Endothelial cell of umbilical vein (primary cell): ENCODE measurements around the gene HASPIN. TPM values are rescaled to one million over a fixed set of nuclear protein-coding genes. Genes with fewer than 3 reads are reported as not detected.

Source experiments
- BruUV-seq: library from RNA; stranded (reverse); fragments of 400-500 nt; replicated peaks from 2 replicates; lab custom pipeline; 2021; lab: Mats Ljungman, UMichigan
- CTCF ChIA-PET: fragments of 300-600, 350-600 bp; sonication (Branson Sonifier 250); formaldehyde crosslinking; loops from one replicate; lab custom pipeline; 2021; ENCODE audit warnings: antibody characterized with exemption, inconsistent platforms; lab: Charles Lee
- POLR2A ChIA-PET: fragments of 300-600, 350-600 bp; sonication (Branson Sonifier 250); formaldehyde crosslinking; loops from one replicate; lab custom pipeline; 2021; ENCODE audit warnings: antibody characterized with exemption, inconsistent platforms; lab: Charles Lee
- DNase-seq: peaks from one replicate; pipeline ENCODE4 v3.0.0-alpha.2; 2011; ENCODE audit warnings: low read depth, low spot score
- FAIRE-seq: peaks from 2 replicates; lab custom pipeline; 2011; peaks lifted over from hg19 to GRCh38; lab: Jason Lieb, UNC
- H2AFZ ChIP-seq: 2 replicates; pipeline ENCODE4 v1.6.0; 2012; ENCODE audit warnings: low read depth, low read length, control low read depth, inconsistent platforms
- H3K27ac ChIP-seq: 2 replicates; pipeline ENCODE4 v1.5.1; 2011; ENCODE audit warnings: low read depth, mild to moderate bottlenecking, control low read depth, low read length, moderate library complexity; ENCODE audit not compliant: insufficient read depth
- H3K27me3 ChIP-seq, 2 experiments: 2 replicates each; pipeline versions ENCODE4 v1.6.0 to v1.6.1; 2011; ENCODE audit warnings: low read length in 2 of 2, mixed read lengths in 1 of 2; ENCODE audit not compliant: control insufficient read depth in 2 of 2, insufficient read depth in 2 of 2
- H3K36me3 ChIP-seq, 2 experiments: 2 replicates in 1 of 2; 3 replicates in 1 of 2; pipeline ENCODE4 v1.5.1; 2011; ENCODE audit warnings: low read length in 2 of 2, mild to moderate bottlenecking in 1 of 2, moderate library complexity in 1 of 2; ENCODE audit not compliant: control insufficient read depth in 2 of 2, insufficient read depth in 2 of 2; ENCODE audit errors: extremely low read depth in 1 of 2
- H3K4me1 ChIP-seq: 3 replicates; pipeline ENCODE4 v1.5.1; 2011; ENCODE audit warnings: mild to moderate bottlenecking, low read length; ENCODE audit not compliant: control insufficient read depth, insufficient read depth; ENCODE audit errors: extremely low read depth
- H3K4me2 ChIP-seq: 2 replicates; pipeline ENCODE4 v1.6.1; 2011; ENCODE audit warnings: low read length, control low read depth, mixed read lengths; ENCODE audit not compliant: insufficient read depth
- H3K4me3 ChIP-seq, 3 experiments: fragments of 200-600 bp in 1 of 3; sonication (generic), shearing (Covaris generic) in 1 of 3; replicated peaks in 1 of 3; 2 replicates each; pipeline ENCODE4 v1.5.1; 2011 to 2016; ENCODE audit warnings: control low read depth in 3 of 3, low read length in 3 of 3, mild to moderate bottlenecking in 2 of 3, inconsistent platforms in 1 of 3, low read depth in 1 of 3, moderate library complexity in 1 of 3; ENCODE audit not compliant: insufficient read depth in 1 of 3
- H3K79me2 ChIP-seq: 2 replicates; pipeline ENCODE4 v1.6.0; 2012; ENCODE audit warnings: low read length, inconsistent platforms; ENCODE audit not compliant: control insufficient read depth, insufficient read depth
- H3K9ac ChIP-seq: replicated peaks from 2 replicates; pipeline ENCODE3; 2011; ENCODE audit warnings: low read length, control low read depth; ENCODE audit not compliant: insufficient read depth; ENCODE audit errors: extremely low read depth
- H3K9me1 ChIP-seq: replicated peaks from 3 replicates; pipeline ENCODE4 v1.6.0; 2011; ENCODE audit warnings: mild to moderate bottlenecking, low read length; ENCODE audit not compliant: control insufficient read depth, insufficient read depth; ENCODE audit errors: extremely low read depth
- H3K9me3 ChIP-seq: replicated peaks from 2 replicates; pipeline ENCODE4 v1.5.1; 2012; ENCODE audit warnings: low read length, inconsistent platforms; ENCODE audit not compliant: control insufficient read depth, insufficient read depth
- H4K20me1 ChIP-seq: replicated peaks from 2 replicates; pipeline ENCODE3; 2011; ENCODE audit warnings: mild to moderate bottlenecking, low read length; ENCODE audit not compliant: control insufficient read depth, insufficient read depth; ENCODE audit errors: extremely low read depth
- EZH2 ChIP-seq: IDR thresholded peaks from 2 replicates; pipeline ENCODE4 v1.6.1; 2012; ENCODE audit warnings: borderline replicate concordance, low read depth, mild to moderate bottlenecking, moderate library complexity, low read length, inconsistent platforms; ENCODE audit not compliant: severe bottlenecking
- FOS ChIP-seq: IDR thresholded peaks from 2 replicates; pipeline ENCODE4 v1.6.1; 2011; ENCODE audit warnings: mild to moderate bottlenecking, low read length, moderate library complexity, borderline replicate concordance; ENCODE audit not compliant: insufficient read depth
- GATA2 ChIP-seq: IDR thresholded peaks from 2 replicates; pipeline ENCODE4 v1.7.0; 2011; ENCODE audit warnings: low read depth, mild to moderate bottlenecking, moderate library complexity, mixed read lengths, low read length; ENCODE audit not compliant: insufficient read length, insufficient read depth
- JUN ChIP-seq: IDR thresholded peaks from 2 replicates; pipeline ENCODE4 v1.6.1; 2011; ENCODE audit warnings: borderline replicate concordance, low read depth; ENCODE audit not compliant: insufficient read length, insufficient read depth
- MYC ChIP-seq: IDR thresholded peaks from one replicate; pipeline ENCODE4 v1.6.1; 2011; ENCODE audit warnings: mild to moderate bottlenecking, low read depth, low read length
- POLR2A ChIP-seq: IDR thresholded peaks from 2 replicates; pipeline ENCODE4 v1.6.1; 2012; ENCODE audit warnings: low read depth, mild to moderate bottlenecking, control low read depth, low read length
- POLR2AphosphoS5 ChIP-seq: IDR thresholded peaks from 2 replicates; pipeline ENCODE4 v1.6.1; 2012; ENCODE audit warnings: low read depth, mild to moderate bottlenecking, control low read depth, low read length, moderate library complexity; ENCODE audit not compliant: insufficient read depth
- dilution Hi-C: fragments of 300-500 bp; cut with MboI; formaldehyde crosslinking; loops from one replicate; pipeline ENCODE4 v1.15.0; 2019; ENCODE audit warnings: low sequenced_read_pairs; ENCODE audit not compliant: extremely low pct_ligation_motif_present
- intact Hi-C: fragments of 100-400 bp; cut with micrococcal nuclease; formaldehyde crosslinking; loops from one replicate; pipeline ENCODE4 v1.10.0; 2022
- polyA plus RNA-seq, 4 experiments: library from polyadenylated mRNA; depleted of rRNA in 3 of 4; stranded (reverse) in 3 of 4; unstranded in 1 of 4; fragments of >200 nt; gene quantifications; 2 replicates each; pipeline versions ENCODE4 v1.2.1 to v1.2.3, GENCODE V29; 2011 to 2012; ENCODE audit warnings: missing spikeins in 1 of 4
- total RNA-seq: library from RNA; stranded (reverse); gene quantifications from 2 replicates; pipeline ENCODE4 v1.2.3, GENCODE V29; 2021
- TF ChIP-seq, protein P1 (sequence below): IDR thresholded peaks from 2 replicates; pipeline ENCODE4 v1.6.1; 2011; ENCODE audit not compliant: insufficient read depth, insufficient read length
- TF ChIP-seq, protein P2 (sequence below), 2 donors: IDR thresholded peaks; 1 replicate in 1 of 2; 2 replicates in 1 of 2; pipeline ENCODE4 v1.5.1; 2011; ENCODE audit warnings: low read length in 2 of 2, mild to moderate bottlenecking in 2 of 2, moderate library complexity in 2 of 2, control low read depth in 1 of 2, inconsistent platforms in 1 of 2, low read depth in 1 of 2; ENCODE audit not compliant: insufficient read depth in 1 of 2; ENCODE audit errors: extremely low read depth in 1 of 2

Gene HASPIN
- total and polyA plus RNA-seq, 2 donors (not counting 3 experiments of a cell fraction or from before 2014, with no cell fraction given): 2.7 to 13.2 TPM

DNA sequence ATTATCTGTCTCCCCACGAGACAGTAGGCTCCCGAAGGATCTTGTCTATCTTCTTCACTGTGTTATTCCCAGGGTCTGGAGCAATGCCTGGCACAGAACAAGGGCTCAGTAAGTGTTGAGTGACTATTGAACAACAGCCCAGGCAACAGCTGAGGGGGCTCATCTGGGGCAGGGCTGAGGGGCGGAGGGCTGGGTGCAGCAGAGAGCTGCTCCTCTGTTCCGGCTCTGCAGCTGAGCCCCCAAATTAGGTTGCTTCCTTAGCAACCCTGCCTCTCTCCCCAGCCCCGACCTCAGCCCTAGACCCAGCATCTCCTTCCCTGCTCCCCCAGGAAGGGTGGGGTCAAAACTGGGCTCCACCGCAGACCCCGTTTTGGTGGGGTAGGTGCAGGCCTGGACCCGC is 45.1 kb downstream of the HASPIN start:
- H4K20me1 ChIP-seq: no peaks in the 10 kb centered on the region
- dilution Hi-C loops (no loop called here), intact Hi-C loops (no loop called here)
- no peaks in the 10 kb centered on the region for H3K9me1 ChIP-seq
- H3K27ac ChIP-seq: no peak overlapping the region
- H3K4me2 ChIP-seq: no peak overlapping the region
- CTCF ChIA-PET: interaction anchor here (2.0 kb wide), 1 partner anchor 31 kb away, joined by 9 read pairs; no protein-coding TSS in a partner anchor
- no peak for FAIRE-seq
- BruUV-seq: no TSS peak
- no peaks in the 10 kb centered on the region for H3K9me3 ChIP-seq
- DNase-seq: no peak
- no peak overlapping the region for H3K9ac ChIP-seq
- POLR2A ChIA-PET: no interaction called here
- no peak overlapping the region for H2AFZ ChIP-seq
- H3K36me3 ChIP-seq: no peaks in the 10 kb centered on the region
- H3K27me3 ChIP-seq: no peaks in the 10 kb centered on the region
- H3K4me3 ChIP-seq: no peak overlapping the region
- H3K79me2 ChIP-seq: no peaks in the 10 kb centered on the region
- peaks cover 2% of the 10 kb centered on the region for H3K4me1 ChIP-seq
- TF ChIP-seq GATA2: no peak
- TF ChIP-seq MYC: no peak
- TF ChIP-seq FOS: no peak
- no peak for TF ChIP-seq POLR2A
- TF ChIP-seq EZH2: no peak
- no peak for TF ChIP-seq POLR2AphosphoS5
- TF ChIP-seq, protein P1, sequence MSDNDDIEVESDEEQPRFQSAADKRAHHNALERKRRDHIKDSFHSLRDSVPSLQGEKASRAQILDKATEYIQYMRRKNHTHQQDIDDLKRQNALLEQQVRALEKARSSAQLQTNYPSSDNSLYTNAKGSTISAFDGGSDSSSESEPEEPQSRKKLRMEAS: no peak
- no peak for TF ChIP-seq JUN
- TF ChIP-seq, protein P2, sequence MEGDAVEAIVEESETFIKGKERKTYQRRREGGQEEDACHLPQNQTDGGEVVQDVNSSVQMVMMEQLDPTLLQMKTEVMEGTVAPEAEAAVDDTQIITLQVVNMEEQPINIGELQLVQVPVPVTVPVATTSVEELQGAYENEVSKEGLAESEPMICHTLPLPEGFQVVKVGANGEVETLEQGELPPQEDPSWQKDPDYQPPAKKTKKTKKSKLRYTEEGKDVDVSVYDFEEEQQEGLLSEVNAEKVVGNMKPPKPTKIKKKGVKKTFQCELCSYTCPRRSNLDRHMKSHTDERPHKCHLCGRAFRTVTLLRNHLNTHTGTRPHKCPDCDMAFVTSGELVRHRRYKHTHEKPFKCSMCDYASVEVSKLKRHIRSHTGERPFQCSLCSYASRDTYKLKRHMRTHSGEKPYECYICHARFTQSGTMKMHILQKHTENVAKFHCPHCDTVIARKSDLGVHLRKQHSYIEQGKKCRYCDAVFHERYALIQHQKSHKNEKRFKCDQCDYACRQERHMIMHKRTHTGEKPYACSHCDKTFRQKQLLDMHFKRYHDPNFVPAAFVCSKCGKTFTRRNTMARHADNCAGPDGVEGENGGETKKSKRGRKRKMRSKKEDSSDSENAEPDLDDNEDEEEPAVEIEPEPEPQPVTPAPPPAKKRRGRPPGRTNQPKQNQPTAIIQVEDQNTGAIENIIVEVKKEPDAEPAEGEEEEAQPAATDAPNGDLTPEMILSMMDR (IDR thresholded peaks at IDR 0.05; ENCODE audit: extremely low read depth in 1 of 2, insufficient read depth in 1 of 2, low read depth in 1 of 2, low read length in 2 of 2): no peak
